Mesenchymal stem cell (in vitro differentiated cells and primary cell): ENCODE results near the gene CLMN.

Experiments
- DNase-seq: peaks from one replicate; pipeline ENCODE4 v3.0.0-alpha.2; 2013
- H2AFZ ChIP-seq: one replicate; pipeline ENCODE4 v1.6.1; 2013; ENCODE audit warnings: low read depth, mild to moderate bottlenecking, control low read depth, inconsistent platforms, low read length, moderate library complexity
- H2AK5ac ChIP-seq: 2 replicates; pipeline ENCODE4 v1.6.1; 2013; ENCODE audit warnings: low read length, moderate library complexity, mild to moderate bottlenecking, inconsistent platforms; ENCODE audit not compliant: severe bottlenecking
- H2BK120ac ChIP-seq: one replicate; pipeline ENCODE4 v1.6.1; 2013; ENCODE audit warnings: low read depth, mild to moderate bottlenecking, inconsistent platforms, low read length, moderate library complexity
- H2BK12ac ChIP-seq, 2 experiments: one replicate each; pipeline ENCODE4 v1.6.1; 2013; ENCODE audit warnings: inconsistent platforms in 2 of 2, low read length in 2 of 2, mild to moderate bottlenecking in 2 of 2, moderate library complexity in 2 of 2, control low read depth in 1 of 2
- H2BK15ac ChIP-seq: one replicate; pipeline ENCODE4 v1.6.1; 2013; ENCODE audit warnings: mild to moderate bottlenecking, low read depth, inconsistent platforms; ENCODE audit not compliant: poor library complexity, severe bottlenecking
- H2BK5ac ChIP-seq: 2 replicates; pipeline ENCODE4 v1.6.1; 2013; ENCODE audit warnings: low read depth, mild to moderate bottlenecking, low read length, control low read depth, inconsistent platforms; ENCODE audit not compliant: poor library complexity, severe bottlenecking
- H3K14ac ChIP-seq, 2 experiments: one replicate each; pipeline ENCODE4 v1.6.1; 2013; ENCODE audit warnings: inconsistent platforms in 2 of 2, low read length in 2 of 2, control low read depth in 1 of 2, mild to moderate bottlenecking in 1 of 2, moderate library complexity in 1 of 2
- H3K18ac ChIP-seq, 2 experiments: one replicate each; pipeline ENCODE4 v1.6.1; 2013; ENCODE audit warnings: inconsistent platforms in 2 of 2, low read length in 2 of 2, control low read depth in 1 of 2, low read depth in 1 of 2, mild to moderate bottlenecking in 1 of 2
- H3K23ac ChIP-seq, 2 experiments: one replicate each; pipeline ENCODE4 v1.6.1; 2013; ENCODE audit warnings: inconsistent platforms in 2 of 2, low read length in 2 of 2, mild to moderate bottlenecking in 2 of 2, moderate library complexity in 2 of 2, control low read depth in 1 of 2
- H3K27ac ChIP-seq: 2 replicates; pipeline ENCODE4 v1.5.1; 2013; ENCODE audit warnings: mild to moderate bottlenecking, moderate library complexity, low read length, control low read depth, inconsistent platforms; ENCODE audit not compliant: poor library complexity, severe bottlenecking
- H3K27me3 ChIP-seq, 2 experiments: 2 replicates each; pipeline versions ENCODE4 v1.6.1 to v1.7.0; 2013; ENCODE audit warnings: low read length in 2 of 2, mild to moderate bottlenecking in 2 of 2, moderate library complexity in 2 of 2, control low read depth in 1 of 2, inconsistent platforms in 1 of 2; ENCODE audit not compliant: control insufficient read depth in 1 of 2, insufficient read depth in 1 of 2
- H3K36me3 ChIP-seq, 2 experiments: 2 replicates each; pipeline versions ENCODE4 v1.6.1 to v1.7.0; 2013; ENCODE audit warnings: low read length in 2 of 2, control low read depth in 1 of 2, inconsistent platforms in 1 of 2, low read depth in 1 of 2, mild to moderate bottlenecking in 1 of 2; ENCODE audit not compliant: insufficient read depth in 2 of 2, control insufficient read depth in 1 of 2
- H3K4ac ChIP-seq, 2 experiments: one replicate each; pipeline ENCODE4 v1.6.1; 2013; ENCODE audit warnings: inconsistent platforms in 2 of 2, low read length in 2 of 2, mild to moderate bottlenecking in 2 of 2, moderate library complexity in 2 of 2, control low read depth in 1 of 2, low read depth in 1 of 2
- H3K4me1 ChIP-seq: 2 replicates; pipeline ENCODE4 v1.6.1; 2013; ENCODE audit warnings: low read depth, low read length, control low read depth; ENCODE audit not compliant: control insufficient read depth, insufficient read depth
- H3K4me2 ChIP-seq: 2 replicates; pipeline ENCODE4 v1.6.1; 2013; ENCODE audit warnings: low read length, mild to moderate bottlenecking, inconsistent platforms; ENCODE audit not compliant: poor library complexity, severe bottlenecking
- H3K4me3 ChIP-seq, 2 experiments: 2 replicates each; pipeline versions ENCODE4 v1.5.1 to v1.7.0; 2013; ENCODE audit warnings: low read length in 2 of 2, mild to moderate bottlenecking in 2 of 2, control low read depth in 1 of 2, low read depth in 1 of 2; ENCODE audit not compliant: insufficient read depth in 1 of 2
- H3K79me1 ChIP-seq: replicated peaks from 2 replicates; pipeline ENCODE4 v1.6.1; 2013; ENCODE audit warnings: mild to moderate bottlenecking, control low read depth, low read length, inconsistent platforms; ENCODE audit not compliant: poor library complexity, severe bottlenecking
- H3K9ac ChIP-seq: 2 replicates; pipeline ENCODE4 v1.7.0; 2013; ENCODE audit warnings: mild to moderate bottlenecking, low read length, moderate library complexity
- H3K9me3 ChIP-seq: 2 replicates; pipeline ENCODE4 v1.7.0; 2013; ENCODE audit warnings: mild to moderate bottlenecking, low read length; ENCODE audit not compliant: control insufficient read depth
- H4K8ac ChIP-seq: one replicate; pipeline ENCODE4 v1.6.1; 2013; ENCODE audit warnings: inconsistent platforms, mild to moderate bottlenecking, low read length, moderate library complexity
- H4K91ac ChIP-seq: one replicate; pipeline ENCODE4 v1.6.1; 2013; ENCODE audit warnings: mild to moderate bottlenecking, low read length, inconsistent platforms
- WGBS: methylation state at CpG from one replicate; pipeline ENCODE4 v1.1.7; 2013; ENCODE audit warnings: mixed read lengths; 5-methylcytosine and 5-hydroxymethylcytosine counted together

The CLMN gene

DNA sequence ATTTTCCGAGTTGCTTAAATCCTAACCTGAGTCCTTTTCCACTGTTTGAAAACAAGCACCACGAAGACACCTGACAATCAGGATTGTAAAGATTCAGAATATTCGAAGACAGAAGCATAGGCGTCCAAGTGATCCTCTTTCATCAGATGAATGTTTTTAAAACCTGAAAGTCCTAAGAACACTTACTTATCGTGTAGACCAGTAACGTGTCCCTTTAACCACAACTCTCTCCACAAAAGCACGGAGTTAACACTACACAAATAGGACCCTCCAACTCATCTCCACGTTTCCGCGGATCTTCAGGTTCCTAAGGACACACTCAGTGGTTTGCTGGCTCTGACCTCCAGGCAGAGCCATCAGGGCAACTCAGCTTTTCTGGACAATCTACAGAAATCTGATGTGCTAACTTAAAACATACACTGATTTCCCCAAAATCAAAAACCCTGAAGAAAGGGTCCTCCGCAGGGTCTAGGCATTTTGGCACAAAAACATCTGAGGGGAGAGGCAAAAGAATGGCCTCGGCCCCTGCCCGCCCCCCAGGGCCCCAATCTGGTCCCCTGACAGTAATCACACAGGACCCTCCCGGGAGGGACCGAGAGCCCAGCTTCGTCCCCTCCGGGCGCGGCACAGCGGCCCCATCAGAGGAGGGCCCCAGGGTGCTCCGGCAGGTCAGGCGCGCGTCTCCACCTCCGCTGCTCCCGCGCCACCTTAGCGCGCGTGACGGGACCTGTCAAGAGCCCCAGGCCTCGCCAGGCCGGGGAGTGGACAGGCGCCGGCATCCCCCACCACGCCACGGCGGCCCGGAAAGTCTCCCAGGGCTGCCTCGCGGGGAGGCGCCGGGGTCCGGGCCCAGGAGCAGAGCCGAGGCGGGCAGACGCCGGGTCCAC, 163.3 kb downstream of the CLMN start:
- 2% methylated on average over 34 of the region's 48 CpGs for WGBS
- H2BK120ac ChIP-seq = peak overlapping the region; percentile 88
- DNase-seq = peak; percentile 46
- peak overlapping the region; percentile 87 to 99 for H3K4ac ChIP-seq
- peak overlapping the region; percentile 62 to 91 for H3K14ac ChIP-seq
- no peaks in the 10 kb centered on the region for H3K36me3 ChIP-seq
- H2AK5ac ChIP-seq = no peak overlapping the region
- H3K27ac ChIP-seq = peak overlapping the region; percentile 18
- peak overlapping the region in 1 of 2 experiments; percentile 39 for H2BK12ac ChIP-seq
- H3K4me2 ChIP-seq = peak overlapping the region; percentile 85
- H3K9ac ChIP-seq = peak overlapping the region; percentile 98
- H3K4me3 ChIP-seq = peak overlapping the region; percentile 81 to 91
- H3K9me3 ChIP-seq = no peaks in the 10 kb centered on the region
- H3K23ac ChIP-seq = peak overlapping the region in 1 of 2 experiments; percentile 72
- peak overlapping the region; percentile 96 for H4K8ac ChIP-seq
- H4K91ac ChIP-seq = peak overlapping the region; percentile 91
- peak overlapping the region; percentile 89 for H2AFZ ChIP-seq
- peak overlapping the region; percentile 91 for H2BK5ac ChIP-seq
- H3K79me1 ChIP-seq = peaks cover 8% of the 10 kb centered on the region
- H3K4me1 ChIP-seq = peaks cover 6% of the 10 kb centered on the region
- no peaks in the 10 kb centered on the region for H3K27me3 ChIP-seq
- H2BK15ac ChIP-seq = peak overlapping the region; percentile 19
- peak overlapping the region; percentile 0 to 94 for H3K18ac ChIP-seq

DNA sequence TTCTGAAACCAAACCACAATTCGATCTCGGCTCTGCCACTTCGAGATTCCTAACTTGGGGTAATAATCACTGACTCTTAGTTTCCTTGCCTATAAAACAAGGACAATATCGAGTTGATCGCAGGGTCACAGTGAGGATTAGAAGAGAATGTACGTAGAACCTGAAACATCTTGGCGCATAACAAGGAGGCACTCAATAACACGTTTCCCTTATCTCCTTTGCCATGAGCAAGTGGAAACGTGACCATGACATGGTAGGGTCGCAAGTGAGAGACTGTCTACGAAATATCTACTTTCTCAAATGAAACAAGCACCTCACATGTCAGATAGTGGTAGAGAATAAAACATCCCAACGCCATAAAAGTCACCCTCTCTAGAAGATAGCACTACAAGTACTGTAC, 164.7 kb downstream of the CLMN start:
- Histone ChIP-seq H2BK120ac (no peak overlapping the region), H2AK5ac (no peak overlapping the region), H3K18ac (no peak overlapping the region), H4K8ac (no peak overlapping the region), H3K4me1 (peaks cover 6% of the 10 kb centered on the region), H3K23ac (no peak overlapping the region), H2BK15ac (no peak overlapping the region), H3K9ac (peak overlapping the region; percentile 98), H3K4me2 (no peak overlapping the region), H2BK12ac (no peak overlapping the region), H4K91ac (no peak overlapping the region), H2BK5ac (no peak overlapping the region), H3K27me3 (no peaks in the 10 kb centered on the region), H3K14ac (no peak overlapping the region), H3K4ac (no peak overlapping the region), H3K27ac (no peak overlapping the region), H3K79me1 (peaks cover 7% of the 10 kb centered on the region), H3K9me3 (no peaks in the 10 kb centered on the region), H3K4me3 (peak overlapping the region in 1 of 2 experiments; percentile 81), H2AFZ (no peak overlapping the region), H3K36me3 (no peaks in the 10 kb centered on the region)
- no peak for DNase-seq
- 95% methylated on average over 12 of the region's 12 CpGs for WGBS

DNA sequence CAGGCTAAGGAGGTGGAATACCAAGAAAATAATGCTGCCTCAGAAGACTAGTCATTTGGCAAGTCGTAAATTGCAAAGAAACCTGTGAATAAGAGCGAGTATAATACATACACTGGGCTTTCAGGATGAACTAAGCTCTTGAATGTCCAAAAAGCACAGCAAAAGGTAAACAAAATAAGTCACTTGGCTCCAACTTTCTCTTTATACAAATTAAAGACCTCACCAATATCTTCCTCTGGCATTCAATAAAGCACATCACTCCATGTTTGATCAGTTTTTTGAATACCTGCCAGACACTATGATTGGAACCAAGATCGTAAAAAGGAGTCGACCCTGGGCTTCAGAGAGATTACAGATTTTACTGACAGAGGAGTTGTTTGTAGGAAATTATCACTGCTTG, 165.8 kb downstream of the CLMN start:
- WGBS = 84% methylated on average over 4 of the region's 4 CpGs
- H3K9ac ChIP-seq = no peak overlapping the region
- no peak overlapping the region for H3K27ac ChIP-seq
- H3K4me1 ChIP-seq = peaks cover 6% of the 10 kb centered on the region
- no peak overlapping the region for H3K14ac ChIP-seq
- no peak overlapping the region for H2BK120ac ChIP-seq
- no peak overlapping the region for H2BK5ac ChIP-seq
- no peak overlapping the region for H3K4me3 ChIP-seq
- no peak overlapping the region for H3K4ac ChIP-seq
- no peak overlapping the region for H4K91ac ChIP-seq
- no peak overlapping the region for H2BK15ac ChIP-seq
- no peak overlapping the region for H2AFZ ChIP-seq
- no peak for DNase-seq
- H3K4me2 ChIP-seq = no peak overlapping the region
- no peaks in the 10 kb centered on the region for H3K9me3 ChIP-seq
- H2BK12ac ChIP-seq = no peak overlapping the region
- H3K79me1 ChIP-seq = peaks cover 5% of the 10 kb centered on the region
- no peak overlapping the region for H3K23ac ChIP-seq
- H4K8ac ChIP-seq = no peak overlapping the region
- no peak overlapping the region for H2AK5ac ChIP-seq
- no peaks in the 10 kb centered on the region for H3K27me3 ChIP-seq
- H3K36me3 ChIP-seq = no peaks in the 10 kb centered on the region
- H3K18ac ChIP-seq = no peak overlapping the region

DNA sequence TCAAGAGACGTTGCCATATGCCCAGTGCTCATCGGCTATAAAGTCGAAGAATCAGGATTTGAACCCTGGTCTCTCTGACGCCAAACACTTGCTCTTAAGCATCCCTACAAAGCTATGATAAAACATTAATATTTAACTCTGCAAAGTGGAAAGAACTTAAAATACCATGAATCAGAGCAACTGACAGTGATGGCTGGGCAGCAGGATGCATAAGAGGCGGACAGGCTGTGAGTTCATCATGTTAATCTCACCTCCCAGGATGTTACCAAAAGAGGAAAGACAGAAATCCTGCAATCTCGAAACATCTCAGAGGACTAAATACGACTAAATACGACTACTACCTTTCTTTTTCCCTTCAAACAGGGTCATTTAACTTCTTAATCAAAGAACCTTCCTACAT, 168.1 kb downstream of the CLMN start:
- H3K4me3 ChIP-seq = no peak overlapping the region
- DNase-seq = no peak
- H2AK5ac ChIP-seq = no peak overlapping the region
- no peak overlapping the region for H3K4ac ChIP-seq
- no peak overlapping the region for H4K8ac ChIP-seq
- H2BK120ac ChIP-seq = no peak overlapping the region
- WGBS = 88% methylated on average over 8 of the region's 8 CpGs
- H3K27ac ChIP-seq = no peak overlapping the region
- H3K9ac ChIP-seq = no peak overlapping the region
- no peak overlapping the region for H3K23ac ChIP-seq
- no peaks in the 10 kb centered on the region for H3K27me3 ChIP-seq
- no peak overlapping the region for H4K91ac ChIP-seq
- no peak overlapping the region for H2AFZ ChIP-seq
- no peak overlapping the region for H2BK5ac ChIP-seq
- H2BK15ac ChIP-seq = no peak overlapping the region
- H3K18ac ChIP-seq = no peak overlapping the region
- peaks cover 4% of the 10 kb centered on the region for H3K79me1 ChIP-seq
- no peak overlapping the region for H3K14ac ChIP-seq
- H3K4me2 ChIP-seq = no peak overlapping the region
- no peaks in the 10 kb centered on the region for H3K9me3 ChIP-seq
- peaks cover 3% of the 10 kb centered on the region for H3K4me1 ChIP-seq
- H3K36me3 ChIP-seq = peaks cover 0 to under 1% of the 10 kb centered on the region in 2 experiments
- no peak overlapping the region for H2BK12ac ChIP-seq
